Activated CD4-positive, alpha-beta memory T cell treated with anti-CD3 and anti-CD28 coated beads for 36 hours (primary cell): ENCODE data around the gene CST9. TPM values are rescaled to one million over a fixed set of nuclear protein-coding genes. Genes with fewer than 3 reads are reported as not detected.

Source experiments
- CTCF ChIA-PET: fragments of 350-600 bp; sonication (Branson Sonifier 250); formaldehyde crosslinking; loops from one replicate; lab custom pipeline; 2021; ENCODE audit warnings: antibody characterized with exemption, inconsistent platforms; lab: Charles Lee
- POLR2A ChIA-PET: fragments of 350-600 bp; sonication (Branson Sonifier 250); formaldehyde crosslinking; loops from one replicate; lab custom pipeline; 2021; ENCODE audit warnings: antibody characterized with exemption; lab: Charles Lee
- DNase-seq: peaks from one replicate; pipeline ENCODE4 v3.0.0-alpha.2; 2020
- H3K27ac Mint-ChIP-seq: one replicate; pipeline ENCODE4 v1.8.0; 2021; ENCODE audit warnings: mixed read lengths
- H3K27me3 Mint-ChIP-seq: one replicate; pipeline ENCODE4 v1.8.0; 2021; ENCODE audit warnings: mixed read lengths
- H3K36me3 Mint-ChIP-seq: one replicate; pipeline ENCODE4 v1.8.0; 2021; ENCODE audit warnings: mixed read lengths
- H3K4me1 Mint-ChIP-seq: one replicate; pipeline ENCODE4 v1.8.0; 2021; ENCODE audit warnings: low read depth, mixed read lengths
- H3K4me3 Mint-ChIP-seq: one replicate; pipeline ENCODE4 v1.8.0; 2021; ENCODE audit warnings: mild to moderate bottlenecking, mixed read lengths
- H3K9me3 Mint-ChIP-seq: one replicate; pipeline ENCODE4 v1.8.0; 2021; ENCODE audit warnings: mixed read lengths
- intact Hi-C: fragments of 100-400 bp; cut with micrococcal nuclease; formaldehyde crosslinking; loops from one replicate; pipeline ENCODE4 v1.15.1; 2023
- total RNA-seq, 2 experiments: library from RNA; stranded (reverse); gene quantifications; one replicate each; pipeline ENCODE4 v1.2.3, GENCODE V29; 2021

The CST9 gene
- total RNA-seq, 2 experiments from 2014 or later = not detected

DNA sequence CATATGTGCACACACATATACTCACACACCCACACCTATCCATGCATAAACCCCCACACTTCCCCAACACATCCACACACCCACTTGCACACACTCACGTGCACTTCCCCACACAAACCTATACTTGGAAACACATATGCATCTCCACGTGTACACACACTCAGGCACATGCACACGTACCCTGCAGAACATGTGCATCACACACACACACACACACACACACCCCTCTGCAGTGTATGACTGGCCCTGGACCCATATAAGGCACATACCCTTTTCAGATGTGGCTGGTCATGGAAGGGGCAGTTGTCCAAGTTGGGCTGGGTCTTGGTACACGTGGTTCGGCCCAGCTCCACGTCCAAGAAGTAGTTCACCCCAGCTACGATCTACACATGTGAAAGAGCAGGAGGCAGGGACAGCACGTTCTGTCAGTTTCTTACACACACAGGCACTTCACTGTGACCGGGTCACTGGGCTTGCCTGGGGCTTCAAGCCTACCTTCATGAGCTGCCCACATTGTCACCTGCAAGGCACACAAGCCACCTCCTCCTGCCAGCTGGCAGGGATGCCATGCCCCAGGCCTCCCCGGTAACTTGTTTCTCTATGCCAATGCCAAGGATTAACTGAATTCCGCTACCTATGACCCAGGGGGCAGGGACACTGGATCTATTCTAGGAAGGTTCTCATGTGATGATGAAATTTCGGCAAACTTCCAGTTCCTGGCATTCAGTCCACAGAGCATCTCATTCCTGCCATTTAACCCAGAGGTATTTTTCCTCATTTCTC lies 29.5 kb upstream of the CST9 start:
- H3K4me3 Mint-ChIP-seq = no peak overlapping the region
- no peaks in the 10 kb centered on the region for H3K9me3 Mint-ChIP-seq
- H3K4me1 Mint-ChIP-seq = peaks cover 3% of the 10 kb centered on the region
- no peaks in the 10 kb centered on the region for H3K36me3 Mint-ChIP-seq
- H3K27me3 Mint-ChIP-seq = peaks cover 22% of the 10 kb centered on the region
- POLR2A ChIA-PET = no interaction called here
- intact Hi-C loops = no loop called here
- no peak overlapping the region for H3K27ac Mint-ChIP-seq
- no peak for DNase-seq
- CTCF ChIA-PET = no interaction called here

- no peak for DNase-seq
- intact Hi-C loops = no loop called here
- ChIA-PET CTCF (no interaction called here), POLR2A (no interaction called here)
- no peaks in the 10 kb centered on the region for H3K9me3 Mint-ChIP-seq
- H3K4me1 Mint-ChIP-seq = peaks cover 3% of the 10 kb centered on the region
- H3K4me3 Mint-ChIP-seq = no peak overlapping the region
- H3K27me3 Mint-ChIP-seq = peaks cover 20% of the 10 kb centered on the region
- H3K36me3 Mint-ChIP-seq = no peaks in the 10 kb centered on the region
- no peak overlapping the region for H3K27ac Mint-ChIP-seq
Observed at GRCh38 chr20:23634044-23634801, 28.5 kb upstream of the CST9 start.

DNA sequence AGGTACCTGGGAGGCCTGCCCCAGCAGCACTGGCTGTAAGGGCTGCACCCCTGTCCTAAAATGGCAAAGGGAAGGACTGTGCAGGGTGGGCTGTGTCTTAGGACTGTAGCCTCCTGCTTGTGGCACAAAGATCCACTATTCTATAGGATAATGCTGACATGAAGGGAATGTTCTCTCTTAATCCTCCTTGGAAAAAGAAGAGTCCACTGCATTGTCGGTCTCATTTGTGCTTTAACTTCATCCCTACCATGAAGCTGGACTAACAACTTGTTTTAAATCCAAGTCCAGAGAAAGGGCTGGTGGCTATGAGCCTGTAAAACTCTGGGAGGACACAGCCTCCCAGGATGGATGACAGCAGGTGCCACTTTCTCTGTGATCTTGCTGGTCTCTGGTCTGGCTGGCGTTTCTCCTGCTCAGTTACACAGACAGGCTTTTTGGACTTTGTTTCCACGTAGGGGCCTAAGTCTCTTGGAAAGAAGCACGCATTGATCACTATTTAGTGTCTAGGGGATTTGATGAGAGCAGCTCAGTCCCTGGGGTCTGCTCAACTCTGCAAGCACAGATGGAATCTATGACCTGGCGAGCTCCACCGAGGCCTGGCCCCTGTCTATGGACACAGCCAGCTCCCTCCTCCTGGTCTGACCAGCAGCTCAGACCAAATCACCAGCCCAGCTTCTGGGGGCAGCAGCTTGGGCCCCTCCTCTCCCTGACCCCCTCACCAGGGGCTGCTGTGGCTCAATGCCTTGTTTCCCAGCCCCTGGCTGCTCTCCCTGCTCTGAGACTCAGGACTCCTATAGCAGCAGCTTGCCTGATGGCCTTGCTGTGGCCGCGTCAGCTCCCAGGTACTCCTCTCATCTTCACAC lies 27.2 kb upstream of the CST9 start:
- H3K27me3 Mint-ChIP-seq = peaks cover 17% of the 10 kb centered on the region
- CTCF ChIA-PET = no interaction called here
- no peak overlapping the region for H3K4me3 Mint-ChIP-seq
- peaks cover 3% of the 10 kb centered on the region for H3K4me1 Mint-ChIP-seq
- POLR2A ChIA-PET = no interaction called here
- no peaks in the 10 kb centered on the region for H3K36me3 Mint-ChIP-seq
- no peak overlapping the region for H3K27ac Mint-ChIP-seq
- intact Hi-C loops = no loop called here
- no peak for DNase-seq
- no peaks in the 10 kb centered on the region for H3K9me3 Mint-ChIP-seq

DNA sequence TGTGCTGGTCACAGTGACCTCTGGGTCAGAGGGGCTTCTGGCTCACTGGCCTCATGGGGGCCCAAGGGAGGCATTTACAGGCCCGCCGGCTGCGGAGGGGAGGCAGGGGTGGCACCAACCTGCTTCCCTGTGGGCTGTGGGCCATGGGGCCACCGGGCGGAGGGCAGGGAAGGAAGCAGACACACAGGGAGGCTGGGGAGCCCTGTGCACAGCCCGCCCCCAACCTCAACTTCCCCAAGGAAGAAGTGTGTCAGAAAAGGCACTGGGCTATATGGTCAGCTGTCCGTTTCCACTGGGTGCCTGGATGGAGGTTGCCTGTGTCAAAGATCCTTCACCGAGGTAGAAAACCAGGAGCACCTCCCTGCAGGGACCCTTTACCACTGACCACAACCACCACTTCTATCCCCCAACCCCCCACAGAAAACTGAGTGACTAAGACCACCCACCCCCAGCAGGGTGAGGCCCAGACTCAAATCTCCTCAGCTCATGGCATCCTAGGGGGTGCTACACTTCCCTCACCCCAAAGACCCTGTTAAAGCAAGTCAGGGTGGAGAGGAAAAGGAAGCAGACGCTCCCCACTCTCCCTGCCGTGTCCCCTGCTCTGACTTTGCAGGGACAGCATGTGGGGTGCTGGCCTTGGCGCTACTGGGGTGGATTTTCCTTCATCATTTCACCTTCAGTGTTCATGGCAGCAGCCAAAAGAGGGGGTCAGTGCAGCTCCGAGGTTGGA lies 26.4 kb upstream of the CST9 start:
- H3K9me3 Mint-ChIP-seq = no peaks in the 10 kb centered on the region
- no peak overlapping the region for H3K27ac Mint-ChIP-seq
- ChIA-PET CTCF (no interaction called here), POLR2A (no interaction called here)
- DNase-seq = no peak
- H3K27me3 Mint-ChIP-seq = peaks cover 16% of the 10 kb centered on the region
- H3K36me3 Mint-ChIP-seq = no peaks in the 10 kb centered on the region
- peaks cover 3% of the 10 kb centered on the region for H3K4me1 Mint-ChIP-seq
- no peak overlapping the region for H3K4me3 Mint-ChIP-seq
- intact Hi-C loops = no loop called here

DNA sequence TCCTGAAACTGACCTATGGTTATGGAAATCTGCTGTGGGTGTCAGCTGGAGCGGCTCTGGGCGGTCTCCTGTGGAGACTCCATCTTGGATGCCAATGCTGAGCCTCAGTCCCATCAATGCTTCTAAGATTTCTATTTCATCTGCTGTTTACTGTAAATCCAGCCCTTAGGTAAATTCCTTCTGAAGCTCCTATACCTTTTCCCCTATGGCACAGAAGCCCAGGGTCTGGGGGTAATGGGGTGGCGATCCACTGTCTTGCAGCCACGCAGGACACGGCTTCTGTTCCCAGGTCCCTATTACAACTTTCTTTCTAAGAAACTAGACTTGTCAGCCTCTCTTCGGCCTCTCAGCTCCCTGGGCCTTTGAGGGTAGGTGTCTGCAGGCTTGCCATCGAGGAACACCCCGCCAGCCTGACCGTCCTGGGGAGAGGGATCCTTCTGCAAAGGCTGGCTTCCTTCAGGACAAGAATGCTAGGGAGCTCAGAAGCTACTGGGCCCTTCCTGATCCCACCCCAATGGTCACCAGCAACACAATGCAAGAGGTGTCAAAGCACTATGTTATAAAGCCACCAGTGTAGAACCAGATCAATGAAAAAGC lies 25.6 kb upstream of the CST9 start:
- Mint-ChIP-seq H3K36me3 (no peaks in the 10 kb centered on the region), H3K9me3 (no peaks in the 10 kb centered on the region), H3K4me1 (no peaks in the 10 kb centered on the region), H3K27me3 (peaks cover 8% of the 10 kb centered on the region), H3K27ac (no peak overlapping the region), H3K4me3 (no peak overlapping the region)
- ChIA-PET POLR2A (no interaction called here), CTCF (no interaction called here)
- no peak for DNase-seq
- intact Hi-C loops = no loop called here

- Mint-ChIP-seq H3K9me3 (no peaks in the 10 kb centered on the region), H3K4me1 (no peaks in the 10 kb centered on the region), H3K36me3 (no peaks in the 10 kb centered on the region), H3K27me3 (peaks cover 3% of the 10 kb centered on the region), H3K4me3 (no peak overlapping the region), H3K27ac (no peak overlapping the region)
- CTCF ChIA-PET = no interaction called here
- POLR2A ChIA-PET = no interaction called here
- DNase-seq = no peak
- intact Hi-C loops = no loop called here
Observed at GRCh38 chr20:23630392-23630849, 24.7 kb upstream of the CST9 start.

DNA sequence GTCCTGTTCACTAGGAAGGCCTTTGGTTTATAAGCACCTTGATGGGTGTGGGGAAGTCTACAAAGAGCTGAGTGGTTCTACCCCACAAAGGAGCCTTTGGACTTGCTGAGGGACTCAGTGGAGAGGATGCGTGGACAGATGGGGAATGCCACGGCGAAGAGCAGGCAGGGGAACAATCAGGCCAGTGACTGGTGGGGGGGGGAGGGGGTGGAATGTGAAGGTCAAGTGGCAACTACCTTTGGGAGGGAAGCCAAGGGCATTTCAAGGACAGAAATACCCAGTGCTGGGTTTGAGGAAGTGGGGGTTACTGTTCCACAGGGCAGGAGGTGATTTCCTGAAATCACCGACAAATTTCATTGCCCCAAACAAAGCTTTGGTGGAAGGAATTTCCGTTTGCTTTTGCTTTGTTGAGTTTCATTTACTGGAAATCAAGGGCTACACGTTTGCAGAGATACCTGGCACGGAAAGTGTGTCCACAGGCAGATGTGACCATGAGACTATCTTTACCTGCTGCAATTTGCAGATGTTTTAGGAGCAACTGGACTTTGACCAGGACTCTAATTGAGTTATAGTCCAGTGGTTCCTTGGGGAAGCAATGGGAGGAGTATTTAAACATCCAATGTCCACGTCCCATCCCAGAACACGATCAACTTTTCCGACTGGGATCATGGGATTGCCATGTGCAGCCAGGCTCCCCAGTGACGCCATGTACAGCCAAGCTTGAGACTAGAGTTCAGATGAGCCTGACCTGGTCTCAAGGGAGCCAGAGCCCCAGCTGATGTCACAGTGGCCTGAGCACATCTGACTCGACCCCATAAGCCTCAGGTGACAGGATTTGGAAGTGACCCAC lies 24.1 kb upstream of the CST9 start:
- peaks cover 3% of the 10 kb centered on the region for H3K27me3 Mint-ChIP-seq
- H3K4me1 Mint-ChIP-seq = no peaks in the 10 kb centered on the region
- H3K27ac Mint-ChIP-seq = no peak overlapping the region
- no peak for DNase-seq
- no peaks in the 10 kb centered on the region for H3K9me3 Mint-ChIP-seq
- no peak overlapping the region for H3K4me3 Mint-ChIP-seq
- H3K36me3 Mint-ChIP-seq = no peaks in the 10 kb centered on the region
- ChIA-PET CTCF (no interaction called here), POLR2A (no interaction called here)
- intact Hi-C loops = no loop called here

DNA sequence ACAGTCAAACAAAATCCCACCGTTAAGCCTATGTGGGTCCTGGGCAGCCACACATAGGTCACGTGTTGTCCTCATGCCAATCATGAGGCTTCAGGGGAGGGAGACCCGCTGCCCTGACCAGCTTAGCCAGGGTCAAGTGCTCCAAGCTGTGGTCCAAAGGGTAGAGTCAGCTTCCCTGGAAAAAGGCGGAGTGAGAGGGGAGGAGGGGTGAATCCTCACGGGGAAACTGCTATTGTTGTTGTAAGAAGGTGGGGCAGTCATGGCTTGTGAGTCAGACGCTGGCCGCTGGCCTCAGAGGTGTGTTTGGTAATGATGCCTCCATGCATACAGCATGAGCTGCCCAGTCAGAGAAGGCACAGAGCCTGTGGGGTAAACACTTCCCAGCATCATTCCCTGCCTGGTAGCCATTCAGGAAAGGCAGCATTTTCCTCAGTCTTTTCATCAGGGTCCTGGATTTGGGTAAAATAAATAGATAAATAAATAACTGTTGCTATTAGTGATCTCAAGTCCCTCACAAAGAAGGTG lies 23.4 kb upstream of the CST9 start:
- H3K9me3 Mint-ChIP-seq = no peaks in the 10 kb centered on the region
- no peak overlapping the region for H3K27ac Mint-ChIP-seq
- no peak for DNase-seq
- POLR2A ChIA-PET = no interaction called here
- H3K27me3 Mint-ChIP-seq = peaks cover 3% of the 10 kb centered on the region
- H3K4me3 Mint-ChIP-seq = no peak overlapping the region
- CTCF ChIA-PET = no interaction called here
- H3K36me3 Mint-ChIP-seq = no peaks in the 10 kb centered on the region
- intact Hi-C loops = no loop called here
- no peaks in the 10 kb centered on the region for H3K4me1 Mint-ChIP-seq

GRCh38 chr20:23628402-23629016 lies 22.8 kb upstream of the CST9 start:
- no peak overlapping the region for H3K27ac Mint-ChIP-seq
- no peak for DNase-seq
- H3K9me3 Mint-ChIP-seq = no peaks in the 10 kb centered on the region
- H3K4me1 Mint-ChIP-seq = no peaks in the 10 kb centered on the region
- H3K4me3 Mint-ChIP-seq = no peak overlapping the region
- POLR2A ChIA-PET = no interaction called here
- no peaks in the 10 kb centered on the region for H3K36me3 Mint-ChIP-seq
- peaks cover 3% of the 10 kb centered on the region for H3K27me3 Mint-ChIP-seq
- CTCF ChIA-PET = no interaction called here
- intact Hi-C loops = no loop called here

DNA sequence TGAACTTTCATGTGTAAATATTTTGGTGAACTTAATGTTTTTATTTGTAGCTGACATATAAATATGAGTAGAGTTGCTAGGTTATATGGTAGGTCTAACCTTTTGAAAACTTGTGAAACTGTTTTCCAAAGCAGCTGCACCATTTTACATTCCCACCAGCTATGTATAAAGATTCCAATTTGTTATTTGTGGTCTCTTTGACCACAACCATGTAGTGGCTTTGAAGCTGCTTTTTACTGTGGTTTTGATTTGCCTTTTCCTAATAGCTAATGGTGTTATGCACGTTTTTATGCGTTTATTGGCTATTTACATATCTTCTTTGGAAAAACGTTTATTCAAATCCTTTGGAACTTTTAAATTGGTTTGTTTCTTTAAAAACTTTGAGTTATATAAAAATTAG lies 21.8 kb upstream of the CST9 start:
- no peaks in the 10 kb centered on the region for H3K4me1 Mint-ChIP-seq
- intact Hi-C loops = no loop called here
- H3K9me3 Mint-ChIP-seq = no peaks in the 10 kb centered on the region
- no peak overlapping the region for H3K4me3 Mint-ChIP-seq
- POLR2A ChIA-PET = no interaction called here
- no peak overlapping the region for H3K27ac Mint-ChIP-seq
- H3K36me3 Mint-ChIP-seq = no peaks in the 10 kb centered on the region
- peaks cover 3% of the 10 kb centered on the region for H3K27me3 Mint-ChIP-seq
- CTCF ChIA-PET = no interaction called here
- DNase-seq = no peak
